GM10248 (cell line): ENCODE measurements around the gene ANKRD13D.
A peak's percentile ranks its signal among the peaks of the same experiment; 100 is the strongest.

Experiments used
- CTCF ChIA-PET: fragments of 300-600 bp; sonication (Branson Sonifier 250); formaldehyde crosslinking; extraction: SDS; loops from one replicate; lab custom pipeline; 2021; ENCODE audit warnings: antibody characterized with exemption; lab: Yijun Ruan, JAX
- POLR2A ChIA-PET: fragments of 350-650 bp; sonication (Branson Sonifier 250); formaldehyde crosslinking; extraction: SDS; loops from one replicate; lab custom pipeline; 2020; ENCODE audit warnings: antibody characterized with exemption; lab: Yijun Ruan, JAX
- DNase-seq: peaks from one replicate; pipeline ENCODE4 v3.0.0; 2012; ENCODE audit errors: extremely low spot score
- TF ChIP-seq, protein P1 (sequence below): IDR thresholded peaks from 2 replicates; pipeline ENCODE4 v1.5.1; 2012; ENCODE audit warnings: mild to moderate bottlenecking, low read depth; ENCODE audit errors: extremely low read depth, missing control alignments, control extremely low read depth

ANKRD13D gene

GRCh38 chr11:67301951-67302516 is 12.9 kb downstream of the ANKRD13D start:
- no peak for DNase-seq
- POLR2A ChIA-PET, result no interaction called here
- TF ChIP-seq, protein P1, sequence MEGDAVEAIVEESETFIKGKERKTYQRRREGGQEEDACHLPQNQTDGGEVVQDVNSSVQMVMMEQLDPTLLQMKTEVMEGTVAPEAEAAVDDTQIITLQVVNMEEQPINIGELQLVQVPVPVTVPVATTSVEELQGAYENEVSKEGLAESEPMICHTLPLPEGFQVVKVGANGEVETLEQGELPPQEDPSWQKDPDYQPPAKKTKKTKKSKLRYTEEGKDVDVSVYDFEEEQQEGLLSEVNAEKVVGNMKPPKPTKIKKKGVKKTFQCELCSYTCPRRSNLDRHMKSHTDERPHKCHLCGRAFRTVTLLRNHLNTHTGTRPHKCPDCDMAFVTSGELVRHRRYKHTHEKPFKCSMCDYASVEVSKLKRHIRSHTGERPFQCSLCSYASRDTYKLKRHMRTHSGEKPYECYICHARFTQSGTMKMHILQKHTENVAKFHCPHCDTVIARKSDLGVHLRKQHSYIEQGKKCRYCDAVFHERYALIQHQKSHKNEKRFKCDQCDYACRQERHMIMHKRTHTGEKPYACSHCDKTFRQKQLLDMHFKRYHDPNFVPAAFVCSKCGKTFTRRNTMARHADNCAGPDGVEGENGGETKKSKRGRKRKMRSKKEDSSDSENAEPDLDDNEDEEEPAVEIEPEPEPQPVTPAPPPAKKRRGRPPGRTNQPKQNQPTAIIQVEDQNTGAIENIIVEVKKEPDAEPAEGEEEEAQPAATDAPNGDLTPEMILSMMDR, result no peak
- CTCF ChIA-PET, result interaction anchor here (0.8 to 1.9 kb wide), 5 partner anchors 8 to 49 kb away, joined by 3 to 9 read pairs (median 4); partner anchors contain the start of gene ANKRD13D

DNA sequence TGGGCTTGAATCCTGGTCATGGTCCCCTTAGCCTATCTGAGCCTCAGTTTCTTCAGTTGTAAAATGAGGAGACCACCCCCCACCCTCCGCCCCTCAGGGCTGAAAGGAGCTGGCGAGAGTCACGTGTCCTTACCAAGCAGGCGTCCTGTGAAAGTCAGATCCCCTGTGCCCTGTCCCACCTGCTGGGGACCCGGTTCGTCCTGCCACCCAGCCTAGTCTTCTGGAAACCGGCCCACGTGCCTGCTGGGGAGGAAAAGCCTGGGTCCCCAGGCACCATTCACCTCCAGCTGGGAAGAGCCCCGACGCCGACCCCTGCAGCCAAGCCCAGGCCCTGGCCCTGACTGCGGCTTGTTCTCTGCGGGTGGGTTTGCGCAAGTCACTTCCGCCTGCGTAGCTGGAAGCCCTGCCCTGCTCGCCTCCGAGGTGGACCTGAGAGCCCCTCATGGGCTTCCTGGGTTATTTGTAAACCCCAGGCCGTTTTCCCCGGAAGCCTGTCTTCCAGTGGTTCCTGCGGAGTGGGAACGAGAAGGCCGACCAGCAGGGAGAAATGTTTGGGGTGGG is 13.5 kb downstream of the ANKRD13D start:
- ChIA-PET POLR2A (no interaction called here), CTCF (interaction anchor here (0.9 to 1.8 kb wide), 3 partner anchors 14 to 43 kb away, joined by 3 to 5 read pairs (median 4); partner anchors contain the start of gene ANKRD13D)
- TF ChIP-seq, protein P1, result no peak
- DNase-seq, result no peak

DNA sequence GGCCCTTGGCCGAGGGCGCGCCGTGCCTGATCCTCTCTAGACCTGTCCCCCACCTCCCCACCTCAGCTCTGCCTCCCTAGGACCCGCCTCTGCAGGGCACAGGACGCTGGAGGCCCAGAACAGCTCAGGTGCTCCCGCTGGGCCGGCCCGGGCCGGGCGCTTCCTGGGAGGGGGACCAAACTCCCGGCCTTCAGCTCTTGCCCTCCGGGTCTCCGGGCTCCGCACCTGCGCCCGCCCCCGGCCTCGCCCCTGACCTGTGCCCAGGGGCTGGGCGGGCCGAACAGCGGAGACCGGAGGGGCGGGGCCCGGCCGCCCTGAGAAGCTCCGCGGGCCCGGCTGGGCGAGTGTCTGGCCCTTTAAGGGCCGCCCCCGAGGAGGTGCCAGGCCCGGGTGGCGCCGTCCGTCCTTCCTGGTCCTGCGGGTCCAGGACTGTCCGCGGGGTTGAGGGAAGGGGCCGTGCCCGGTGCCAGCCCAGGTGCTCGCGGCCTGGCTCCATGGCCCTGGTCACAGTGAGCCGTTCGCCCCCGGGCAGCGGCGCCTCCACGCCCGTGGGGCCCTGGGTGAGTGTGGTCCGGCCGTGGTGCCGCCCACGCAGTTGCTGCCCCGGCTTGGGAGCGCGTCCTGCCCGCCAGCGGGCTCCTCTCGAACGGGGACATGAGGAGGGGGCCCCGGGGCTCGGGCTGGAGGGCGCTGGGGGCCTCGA is 14.2 kb downstream of the ANKRD13D start, which contains the start of gene SSH3:
Gene SSH3 (plus strand): TSS at position 399 of the 703 bp plus-strand sequence. CDS start 96 bp downstream, at position 495.
- peak; percentile 54 for DNase-seq
- TF ChIP-seq, protein P1, result no peak
- ChIA-PET POLR2A (no interaction called here), CTCF (interaction anchor here (0.9 to 1.8 kb wide), 3 partner anchors 14 to 42 kb away, joined by 3 to 5 read pairs (median 4); partner anchors contain the start of gene ANKRD13D)

DNA sequence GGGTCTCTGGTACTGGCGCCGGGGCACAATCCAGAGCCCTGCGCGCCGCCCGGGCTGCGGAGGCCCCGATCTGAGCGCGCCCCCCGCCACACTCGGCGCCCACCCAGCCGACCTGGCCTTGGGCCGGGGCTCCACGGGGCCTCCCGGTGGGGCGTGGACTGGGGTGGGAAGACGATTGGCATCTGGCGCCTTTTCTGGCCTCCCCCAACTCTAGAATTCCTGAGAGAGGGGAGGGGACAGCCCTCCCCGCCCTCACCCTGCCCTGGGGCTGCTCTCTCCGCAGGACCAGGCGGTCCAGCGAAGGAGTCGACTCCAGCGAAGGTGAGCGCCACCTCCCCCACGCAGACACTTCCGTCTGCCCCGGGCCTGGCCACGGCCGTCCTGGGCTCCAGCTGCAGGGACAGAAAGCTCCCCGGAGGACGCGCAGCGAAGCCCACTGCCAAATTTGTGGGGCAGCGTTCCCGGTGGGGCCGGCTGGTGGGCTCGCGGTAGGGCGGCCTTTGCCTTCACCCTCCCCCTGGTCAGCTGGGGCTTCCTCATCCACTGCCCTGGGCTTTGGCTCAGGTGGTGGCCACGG is 14.8 kb downstream of the ANKRD13D start:
- TF ChIP-seq, protein P1, result no peak
- CTCF ChIA-PET, result interaction anchor here (1.3 kb wide), 1 partner anchor 85 kb away, joined by 4 read pairs; no protein-coding TSS in a partner anchor
- POLR2A ChIA-PET, result no interaction called here
- no peak for DNase-seq

GRCh38 chr11:67304511-67305113 is 15.5 kb downstream of the ANKRD13D start:
- ChIA-PET POLR2A (no interaction called here), CTCF (interaction anchor here (0.8 to 1.3 kb wide), 3 partner anchors 13 to 85 kb away, joined by 3 to 7 read pairs (median 4); no protein-coding TSS in a partner anchor)
- DNase-seq, result no peak
- TF ChIP-seq, protein P1, result no peak
